IMR-90 (cell line): ENCODE data around the gene ELMO1.

ENCODE experiments used
- CTCF ChIP-seq: conservative IDR thresholded peaks from 2 replicates; pipeline ENCODE4 v1.5.1; 2012; ENCODE audit warnings: mild to moderate bottlenecking, low read depth, low read length, improper control_type of control experiment
- ELK1 ChIP-seq: fragments of 150-350 bp; IDR thresholded peaks from 2 replicates; pipeline ENCODE4 v1.6.1; 2016; ENCODE audit warnings: low read depth, mild to moderate bottlenecking, low read length, moderate library complexity, borderline replicate concordance
- RAD21 ChIP-seq: IDR thresholded peaks from 2 replicates; pipeline ENCODE4 v1.6.1; 2012; ENCODE audit warnings: low read length, improper control_type of control experiment

- TF ChIP-seq ELK1, result no peak
- TF ChIP-seq CTCF, result no peak
- no peak for TF ChIP-seq RAD21
Measured at GRCh38 chr7:37286454-37286832, 162.2 kb downstream of the ELMO1 start.
